GM19099 (cell line): Measurements from ENCODE around the gene ADGRL3.

Source experiments
- POLR2A ChIP-seq: IDR thresholded peaks from 3 replicates; pipeline ENCODE4 v1.6.1; 2011; ENCODE audit warnings: low read depth; ENCODE audit not compliant: insufficient read length; ENCODE audit errors: extremely low read depth

Gene ADGRL3

GRCh38 chr4:61350932-61351331 is 150.8 kb downstream of the ADGRL3 start:
- no peak for TF ChIP-seq POLR2A

GRCh38 chr4:61356696-61357095 is 156.6 kb downstream of the ADGRL3 start:
- no peak for TF ChIP-seq POLR2A

- TF ChIP-seq POLR2A = no peak
Observed at GRCh38 chr4:61359301-61359700, 159.2 kb downstream of the ADGRL3 start.

GRCh38 chr4:61373901-61374440 is 173.8 kb downstream of the ADGRL3 start:
- no peak for TF ChIP-seq POLR2A

- TF ChIP-seq POLR2A = no peak
Observed at GRCh38 chr4:61374447-61374891, 174.3 kb downstream of the ADGRL3 start.

GRCh38 chr4:61375301-61375700 is 175.2 kb downstream of the ADGRL3 start:
- no peak for TF ChIP-seq POLR2A

- TF ChIP-seq POLR2A = no peak
Observed at GRCh38 chr4:61376301-61376700, 176.2 kb downstream of the ADGRL3 start.

- no peak for TF ChIP-seq POLR2A
Observed at GRCh38 chr4:61379406-61379805, 179.3 kb downstream of the ADGRL3 start.

GRCh38 chr4:61380865-61381264 is 180.7 kb downstream of the ADGRL3 start:
- TF ChIP-seq POLR2A = no peak

GRCh38 chr4:61385256-61385655 is 185.1 kb downstream of the ADGRL3 start:
- no peak for TF ChIP-seq POLR2A

GRCh38 chr4:61389640-61390039 is 189.5 kb downstream of the ADGRL3 start:
- TF ChIP-seq POLR2A = no peak

GRCh38 chr4:61395754-61396153 is 195.6 kb downstream of the ADGRL3 start:
- no peak for TF ChIP-seq POLR2A

GRCh38 chr4:61397174-61397573 is 197.0 kb downstream of the ADGRL3 start:
- no peak for TF ChIP-seq POLR2A

- TF ChIP-seq POLR2A = no peak
Observed at GRCh38 chr4:61400439-61401038, 200.4 kb downstream of the ADGRL3 start.

- no peak for TF ChIP-seq POLR2A
Observed at GRCh38 chr4:61401771-61402170, 201.6 kb downstream of the ADGRL3 start.

GRCh38 chr4:61405307-61405706 is 205.2 kb downstream of the ADGRL3 start:
- no peak for TF ChIP-seq POLR2A

GRCh38 chr4:61406677-61407076 is 206.6 kb downstream of the ADGRL3 start:
- no peak for TF ChIP-seq POLR2A

GRCh38 chr4:61407642-61408618 is 207.8 kb downstream of the ADGRL3 start:
- no peak for TF ChIP-seq POLR2A
